ENCODE results near the gene RPL38. TPM values are rescaled to one million over a fixed set of nuclear protein-coding genes. Genes with fewer than 3 reads are reported as not detected.

The RPL38 gene
- total RNA-seq, 1 donor from 2014 or later: 1,161 TPM

- Mint-ChIP-seq H3K27ac (no peak overlapping the region), H3K27me3 (ENCODE audit: insufficient read depth) (no peaks in the 10 kb centered on the region), H3K9me3 (no peaks in the 10 kb centered on the region), H3K36me3 (ENCODE audit: low read depth) (peaks cover 2% of the 10 kb centered on the region), H3K4me3 (no peak overlapping the region), H3K4me1 (ENCODE audit: low read depth) (no peaks in the 10 kb centered on the region)
- no peak for DNase-seq (ENCODE audit: low spot score)
- intact Hi-C loops (cut with micrococcal nuclease): no loop called here
Measured at GRCh38 chr17:74241847-74242246, 38.4 kb downstream of the RPL38 start.

DNA sequence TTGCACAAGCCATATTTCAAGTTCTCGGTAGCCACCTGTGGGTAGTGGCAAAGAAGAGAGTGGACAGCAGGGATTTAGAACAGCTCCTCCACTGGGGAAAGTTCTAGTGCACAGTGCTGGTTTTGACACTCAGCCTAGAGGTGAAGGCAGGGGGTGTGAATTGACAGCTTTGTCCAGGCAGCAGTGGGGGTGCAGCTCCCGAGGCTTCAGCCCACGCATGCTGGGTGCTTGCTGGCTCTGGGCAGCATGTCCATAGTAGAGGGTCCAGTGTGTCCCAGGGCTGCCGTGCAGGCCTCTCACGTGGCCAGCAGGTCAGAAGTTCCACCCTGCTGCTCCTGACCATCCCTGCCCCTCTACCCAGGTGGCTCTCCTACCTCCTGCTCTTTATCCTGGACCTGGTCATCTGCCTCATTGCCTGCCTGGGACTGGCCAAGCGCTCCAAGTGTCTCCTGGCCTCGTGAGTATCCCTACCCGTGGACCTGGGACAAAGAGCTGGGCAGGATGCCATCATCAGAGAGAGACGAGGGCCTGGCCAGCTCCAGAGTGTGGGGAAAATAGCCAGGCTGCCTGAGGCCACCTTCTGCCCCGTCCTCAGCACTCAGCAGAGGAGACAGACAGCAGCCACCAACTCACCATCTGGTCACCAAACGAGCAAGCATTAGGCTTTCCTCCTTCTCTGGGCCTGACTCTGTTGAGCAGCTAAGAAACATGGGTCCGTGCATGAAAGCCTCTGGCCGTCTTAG, 39.7 kb downstream of the RPL38 start:
- Mint-ChIP-seq H3K9me3 (no peaks in the 10 kb centered on the region), H3K27me3 (ENCODE audit: insufficient read depth) (no peaks in the 10 kb centered on the region), H3K4me1 (ENCODE audit: low read depth) (no peaks in the 10 kb centered on the region), H3K4me3 (no peak overlapping the region), H3K36me3 (ENCODE audit: low read depth) (peaks cover 2% of the 10 kb centered on the region), H3K27ac (no peak overlapping the region)
- intact Hi-C loops (cut with micrococcal nuclease): no loop called here
- no peak for DNase-seq (ENCODE audit: low spot score)

- H3K27me3 Mint-ChIP-seq (ENCODE audit: insufficient read depth): no peaks in the 10 kb centered on the region
- no peak overlapping the region for H3K27ac Mint-ChIP-seq
- no peak for DNase-seq (ENCODE audit: low spot score)
- intact Hi-C loops (cut with micrococcal nuclease): no loop called here
- H3K9me3 Mint-ChIP-seq: no peaks in the 10 kb centered on the region
- H3K4me1 Mint-ChIP-seq (ENCODE audit: low read depth): no peaks in the 10 kb centered on the region
- peaks cover 2% of the 10 kb centered on the region for H3K36me3 Mint-ChIP-seq (ENCODE audit: low read depth)
- H3K4me3 Mint-ChIP-seq: no peak overlapping the region
Measured at GRCh38 chr17:74244128-74244527, 40.6 kb downstream of the RPL38 start.

DNA sequence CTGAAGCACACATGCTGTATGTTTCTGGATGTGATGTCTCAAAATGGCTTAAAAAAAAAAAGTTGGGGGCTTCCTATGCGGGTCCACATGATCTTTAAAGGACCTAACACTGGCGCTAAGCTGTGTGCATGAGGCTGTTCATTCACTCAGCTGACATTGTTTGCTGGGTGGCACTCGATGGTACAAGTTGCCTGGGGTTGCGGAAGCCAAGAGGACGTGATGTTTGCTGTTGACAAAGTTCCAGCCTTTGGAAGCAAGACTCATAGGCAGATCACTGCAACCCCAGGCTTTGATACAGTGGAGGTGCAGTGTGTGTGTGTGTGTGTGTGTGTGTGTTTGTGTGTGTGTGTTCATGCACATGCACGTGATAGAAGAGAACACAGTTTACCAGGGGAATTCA, 41.1 kb downstream of the RPL38 start:
- intact Hi-C loops (cut with micrococcal nuclease): no loop called here
- H3K27me3 Mint-ChIP-seq (ENCODE audit: insufficient read depth): no peaks in the 10 kb centered on the region
- no peaks in the 10 kb centered on the region for H3K4me1 Mint-ChIP-seq (ENCODE audit: low read depth)
- no peak for DNase-seq (ENCODE audit: low spot score)
- H3K36me3 Mint-ChIP-seq (ENCODE audit: low read depth): peaks cover 2% of the 10 kb centered on the region
- no peak overlapping the region for H3K27ac Mint-ChIP-seq
- H3K4me3 Mint-ChIP-seq: no peak overlapping the region
- H3K9me3 Mint-ChIP-seq: no peaks in the 10 kb centered on the region

GRCh38 chr17:74245145-74245831, 41.8 kb downstream of the RPL38 start:
- H3K9me3 Mint-ChIP-seq: no peaks in the 10 kb centered on the region
- intact Hi-C loops (cut with micrococcal nuclease): no loop called here

DNA sequence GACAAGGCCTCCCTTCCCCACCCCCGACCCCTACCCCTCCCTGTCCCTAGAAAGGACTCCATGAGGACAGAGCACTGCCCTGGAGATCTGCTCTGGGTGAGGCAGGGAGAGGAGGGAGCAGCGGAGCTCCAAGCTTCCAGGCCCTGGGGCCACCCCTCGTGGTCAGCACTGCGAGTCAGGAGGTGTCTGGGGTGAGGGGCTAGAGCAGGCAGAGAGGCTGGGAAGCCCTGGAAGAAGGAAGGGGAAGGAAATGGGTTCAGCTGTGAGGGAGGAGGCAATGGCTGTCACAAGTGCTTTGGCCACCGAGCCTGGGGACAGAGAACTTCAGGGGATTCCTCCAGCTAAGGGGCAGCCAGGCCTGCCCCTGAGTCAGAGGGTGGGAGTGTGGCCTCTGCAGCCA, 42.4 kb downstream of the RPL38 start:
- Mint-ChIP-seq H3K9me3 (no peaks in the 10 kb centered on the region), H3K4me3 (no peak overlapping the region), H3K27me3 (ENCODE audit: insufficient read depth) (no peaks in the 10 kb centered on the region), H3K4me1 (ENCODE audit: low read depth) (no peaks in the 10 kb centered on the region), H3K27ac (peak overlapping the region; percentile 48), H3K36me3 (ENCODE audit: low read depth) (peaks cover 2% of the 10 kb centered on the region)
- DNase-seq (ENCODE audit: low spot score): no peak
- intact Hi-C loops (cut with micrococcal nuclease): no loop called here

More at GRCh38 chr17:74245145-74245831, 41.8 kb downstream of the RPL38 start:
- H3K4me1 Mint-ChIP-seq (ENCODE audit: low read depth): no peaks in the 10 kb centered on the region
- DNase-seq (ENCODE audit: low spot score): no peak
- peaks cover 2% of the 10 kb centered on the region for H3K36me3 Mint-ChIP-seq (ENCODE audit: low read depth)
- no peaks in the 10 kb centered on the region for H3K27me3 Mint-ChIP-seq (ENCODE audit: insufficient read depth)
- no peak overlapping the region for H3K4me3 Mint-ChIP-seq
- H3K27ac Mint-ChIP-seq: no peak overlapping the region

DNA sequence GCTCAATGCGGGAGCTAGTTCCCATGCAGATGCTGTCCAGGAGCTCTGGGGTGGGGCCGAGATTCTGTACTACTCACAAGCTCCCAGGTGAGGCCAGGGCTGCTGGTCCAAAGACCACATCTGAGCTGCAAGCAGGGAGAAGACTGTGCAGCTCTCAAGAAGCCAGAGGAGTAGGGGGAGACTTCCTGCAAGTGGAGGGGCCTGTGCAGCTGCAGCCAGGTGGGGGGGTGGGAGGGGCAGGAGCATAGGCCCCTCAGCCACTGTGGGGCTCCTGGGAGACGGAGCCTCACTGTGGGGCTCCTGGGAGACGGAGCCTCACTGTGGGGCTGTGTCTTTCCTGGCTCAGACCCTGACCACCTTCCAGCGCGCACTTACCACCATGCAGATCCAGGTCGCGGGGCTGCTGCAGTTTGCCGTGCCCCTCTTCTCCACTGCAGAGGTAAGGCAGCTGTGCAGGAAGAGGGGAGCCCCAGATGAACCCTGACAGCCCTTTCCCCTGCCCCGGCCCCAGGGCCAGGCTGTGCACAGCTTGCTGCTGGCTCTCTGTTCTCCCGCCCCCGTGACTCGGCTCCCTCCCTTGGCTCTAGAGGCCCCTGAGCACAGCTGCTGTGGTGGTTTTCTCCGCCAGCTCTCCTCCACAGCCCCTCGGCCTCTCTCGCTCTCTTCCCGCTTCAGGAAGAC, 46.3 kb downstream of the RPL38 start:
- Mint-ChIP-seq H3K4me1 (ENCODE audit: low read depth) (no peaks in the 10 kb centered on the region), H3K27me3 (ENCODE audit: insufficient read depth) (no peaks in the 10 kb centered on the region), H3K9me3 (no peaks in the 10 kb centered on the region), H3K27ac (no peak overlapping the region), H3K4me3 (no peak overlapping the region), H3K36me3 (ENCODE audit: low read depth) (peaks cover 2% of the 10 kb centered on the region)
- DNase-seq (ENCODE audit: low spot score): no peak
- intact Hi-C loops (cut with micrococcal nuclease): no loop called here

- no peak overlapping the region for H3K4me3 Mint-ChIP-seq
- no peaks in the 10 kb centered on the region for H3K9me3 Mint-ChIP-seq
- DNase-seq (ENCODE audit: low spot score): no peak
- intact Hi-C loops (cut with micrococcal nuclease): no loop called here
- H3K27me3 Mint-ChIP-seq (ENCODE audit: insufficient read depth): no peaks in the 10 kb centered on the region
- no peaks in the 10 kb centered on the region for H3K4me1 Mint-ChIP-seq (ENCODE audit: low read depth)
- peaks cover 2% of the 10 kb centered on the region for H3K36me3 Mint-ChIP-seq (ENCODE audit: low read depth)
- no peak overlapping the region for H3K27ac Mint-ChIP-seq
Measured at GRCh38 chr17:74250324-74250995, 47.0 kb downstream of the RPL38 start.

DNA sequence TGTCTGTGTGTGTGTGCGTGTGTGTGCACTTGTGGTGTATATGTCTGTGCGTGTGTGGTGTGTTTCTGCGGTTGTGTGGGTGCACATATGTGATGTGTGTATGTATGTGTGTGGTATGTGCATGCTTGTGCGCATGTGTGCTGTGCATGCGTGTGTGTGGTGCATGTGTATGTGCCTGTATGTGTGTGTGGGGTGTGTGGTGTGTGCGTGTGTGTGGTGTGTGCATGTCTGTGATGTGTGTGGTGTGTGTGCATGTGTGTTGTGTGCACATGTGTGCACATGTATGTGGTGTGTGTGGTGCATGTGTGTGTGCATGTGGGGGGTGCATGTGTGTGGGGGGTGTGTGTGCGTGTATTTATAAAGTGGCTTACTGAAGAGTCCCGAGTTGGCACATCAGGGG, 47.6 kb downstream of the RPL38 start:
- no peak for DNase-seq (ENCODE audit: low spot score)
- H3K36me3 Mint-ChIP-seq (ENCODE audit: low read depth): peaks cover 2% of the 10 kb centered on the region

GRCh38 chr17:74251569-74251968, 48.1 kb downstream of the RPL38 start:
- H3K4me1 Mint-ChIP-seq (ENCODE audit: low read depth): no peaks in the 10 kb centered on the region
- intact Hi-C loops (cut with micrococcal nuclease): no loop called here
- no peaks in the 10 kb centered on the region for H3K9me3 Mint-ChIP-seq
- no peak overlapping the region for H3K27ac Mint-ChIP-seq
- H3K4me3 Mint-ChIP-seq: no peak overlapping the region
- DNase-seq (ENCODE audit: low spot score): no peak
- H3K27me3 Mint-ChIP-seq (ENCODE audit: insufficient read depth): no peaks in the 10 kb centered on the region
- peaks cover under 1% of the 10 kb centered on the region for H3K36me3 Mint-ChIP-seq (ENCODE audit: low read depth)

More for the DNA sequence above, 47.6 kb downstream of the RPL38 start:
- no peak overlapping the region for H3K27ac Mint-ChIP-seq
- no peaks in the 10 kb centered on the region for H3K4me1 Mint-ChIP-seq (ENCODE audit: low read depth)
- no peaks in the 10 kb centered on the region for H3K27me3 Mint-ChIP-seq (ENCODE audit: insufficient read depth)
- intact Hi-C loops (cut with micrococcal nuclease): no loop called here
- H3K9me3 Mint-ChIP-seq: no peaks in the 10 kb centered on the region
- H3K4me3 Mint-ChIP-seq: no peak overlapping the region

DNA sequence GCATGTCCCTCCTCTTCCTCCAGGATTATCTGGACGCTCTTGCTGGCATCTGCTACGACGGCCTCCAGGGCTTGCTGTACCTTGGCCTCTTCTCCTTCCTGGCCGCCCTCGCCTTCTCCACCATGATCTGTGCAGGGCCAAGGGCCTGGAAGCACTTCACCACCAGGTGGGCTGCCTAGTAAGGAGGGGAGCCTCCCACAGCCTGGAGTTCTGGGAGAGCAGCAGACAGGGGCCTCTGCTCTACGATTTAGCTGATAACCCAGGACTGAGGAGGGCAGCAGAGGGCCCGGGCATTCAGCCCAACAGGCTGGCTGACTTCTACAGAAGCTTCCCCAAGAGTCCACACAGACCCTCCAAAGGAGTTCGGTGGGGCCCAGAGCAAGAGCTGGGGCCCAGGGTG, 48.7 kb downstream of the RPL38 start:
- intact Hi-C loops (cut with micrococcal nuclease): no loop called here
- Mint-ChIP-seq H3K27me3 (ENCODE audit: insufficient read depth) (no peaks in the 10 kb centered on the region), H3K4me1 (ENCODE audit: low read depth) (no peaks in the 10 kb centered on the region), H3K36me3 (ENCODE audit: low read depth) (no peaks in the 10 kb centered on the region), H3K9me3 (no peaks in the 10 kb centered on the region), H3K4me3 (no peak overlapping the region), H3K27ac (no peak overlapping the region)
- DNase-seq (ENCODE audit: low spot score): no peak

DNA sequence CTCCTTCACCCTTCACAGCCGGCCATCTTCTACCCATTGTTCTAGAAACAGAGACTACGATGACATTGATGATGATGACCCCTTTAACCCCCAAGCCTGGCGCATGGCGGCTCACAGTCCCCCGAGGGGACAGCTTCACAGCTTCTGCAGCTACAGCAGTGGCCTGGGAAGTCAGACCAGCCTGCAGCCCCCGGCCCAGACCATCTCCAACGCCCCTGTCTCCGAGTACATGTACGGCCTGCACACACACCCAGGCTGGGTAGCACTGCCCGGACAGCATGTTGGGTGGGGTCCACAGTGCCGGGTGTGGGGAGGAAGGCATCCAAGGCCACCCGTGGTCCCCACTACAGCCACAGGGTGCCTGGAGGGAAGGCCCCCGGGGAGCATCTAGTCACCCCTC, 49.6 kb downstream of the RPL38 start:
- no peaks in the 10 kb centered on the region for H3K9me3 Mint-ChIP-seq
- no peak for DNase-seq (ENCODE audit: low spot score)
- no peaks in the 10 kb centered on the region for H3K27me3 Mint-ChIP-seq (ENCODE audit: insufficient read depth)
- H3K27ac Mint-ChIP-seq: no peak overlapping the region
- no peaks in the 10 kb centered on the region for H3K4me1 Mint-ChIP-seq (ENCODE audit: low read depth)
- no peak overlapping the region for H3K4me3 Mint-ChIP-seq
- H3K36me3 Mint-ChIP-seq (ENCODE audit: low read depth): no peaks in the 10 kb centered on the region
- intact Hi-C loops (cut with micrococcal nuclease): no loop called here

DNA sequence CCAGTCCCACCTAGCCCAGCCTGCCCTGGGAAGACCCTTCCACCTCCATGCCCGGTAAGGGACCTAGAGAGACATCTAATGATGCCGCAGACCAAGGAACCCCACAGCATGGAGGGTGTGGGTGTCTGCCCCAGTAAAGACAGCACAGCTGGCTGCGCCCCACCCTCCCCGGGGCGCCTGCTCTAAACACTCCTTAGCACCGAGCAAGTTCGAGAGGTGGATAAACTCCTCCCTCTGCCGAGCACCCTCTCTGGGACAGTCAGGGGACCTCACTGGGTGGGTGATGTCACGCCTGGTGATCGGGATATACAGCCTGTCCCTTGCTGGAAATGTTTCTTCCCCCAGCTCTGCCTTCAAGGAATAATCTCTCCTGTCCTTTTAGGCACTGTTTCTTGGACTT, 53.8 kb downstream of the RPL38 start:
- Mint-ChIP-seq H3K9me3 (no peaks in the 10 kb centered on the region), H3K36me3 (ENCODE audit: low read depth) (no peaks in the 10 kb centered on the region), H3K27me3 (ENCODE audit: insufficient read depth) (no peaks in the 10 kb centered on the region), H3K4me1 (ENCODE audit: low read depth) (no peaks in the 10 kb centered on the region), H3K27ac (no peak overlapping the region), H3K4me3 (no peak overlapping the region)
- intact Hi-C loops (cut with micrococcal nuclease): no loop called here
- DNase-seq (ENCODE audit: low spot score): no peak
